Esophagus muscularis mucosa (tissue), 4 donors: ENCODE measurements around the gene JPT1. TPM values are rescaled to one million over a fixed set of nuclear protein-coding genes. Genes with fewer than 3 reads are reported as not detected.

Experiments
- DNase-seq: peaks from one replicate; pipeline ENCODE4 v3.0.0-alpha.2; 2017; ENCODE audit errors: extremely low spot score
- H3K27ac ChIP-seq, 4 donors: fragments of 200-600 bp; sonication (generic); replicated peaks in 1 of 4; 1 replicate in 3 of 4; 2 replicates in 1 of 4; pipeline ENCODE4 v1.5.1; 2016 to 2019; ENCODE audit warnings: mild to moderate bottlenecking in 1 of 4
- H3K27me3 ChIP-seq, 4 donors: fragments of 200-600 bp; sonication (generic); one replicate each; pipeline versions ENCODE4 v1.5.1 to v1.6.0; 2016 to 2019
- H3K36me3 ChIP-seq, 4 donors: fragments of 200-600 bp; sonication (generic); one replicate each; pipeline ENCODE4 v1.5.1; 2016 to 2019
- H3K4me1 ChIP-seq, 4 donors: fragments of 200-600 bp; sonication (generic); one replicate each; pipeline ENCODE4 v1.5.1; 2016 to 2019
- H3K4me3 ChIP-seq, 4 donors: fragments of 200-600 bp; sonication (generic); 1 replicate in 2 of 4; 2 replicates in 2 of 4; pipeline ENCODE4 v1.5.1; 2016 to 2019; ENCODE audit warnings: mild to moderate bottlenecking in 4 of 4, moderate library complexity in 1 of 4
- H3K9me3 ChIP-seq, 4 donors: fragments of 200-600 bp; sonication (generic); 1 replicate in 3 of 4; 2 replicates in 1 of 4; pipeline ENCODE4 v1.5.1; 2016 to 2019
- CTCF ChIP-seq, 3 experiments: fragments of 200-600 bp in 2 of 3; fragments of 450-650 bp in 1 of 3; sonication (generic) in 2 of 3; IDR thresholded peaks; one replicate each; pipeline ENCODE4 v1.5.1; 2017 to 2019; ENCODE audit warnings: antibody characterized with exemption in 3 of 3, mild to moderate bottlenecking in 2 of 3, moderate library complexity in 1 of 3
- EP300 ChIP-seq: sonication (generic); formaldehyde crosslinking; IDR thresholded peaks from one replicate; pipeline ENCODE4 v1.6.1; 2017; ENCODE audit warnings: antibody characterized with exemption
- POLR2A ChIP-seq: fragments of 450-650 bp; IDR thresholded peaks from one replicate; pipeline ENCODE4 v1.6.1; 2017; ENCODE audit warnings: antibody characterized with exemption, moderate library complexity, mild to moderate bottlenecking, low read depth
- POLR2AphosphoS5 ChIP-seq, 2 donors: sonication (generic); formaldehyde crosslinking; IDR thresholded peaks; one replicate each; pipeline ENCODE4 v1.6.1; 2017; ENCODE audit warnings: antibody characterized with exemption in 2 of 2
- WGBS: methylation state at CpG from one replicate; pipeline ENCODE4 v1.1.5; 2018; 5-methylcytosine and 5-hydroxymethylcytosine counted together
- intact Hi-C: fragments of 100-400 bp; cut with DNase I; formaldehyde crosslinking; loops from one replicate; pipeline ENCODE4 v1.15.1; 2023
- total RNA-seq, 4 donors: library from RNA; depleted of rRNA; stranded (reverse); fragments of >200 nt; gene quantifications; one replicate each; pipeline versions ENCODE4 v1.1.0 to v1.2.1, GENCODE V29; 2016

The JPT1 gene
- total RNA-seq, 4 donors from 2014 or later = 5.4 to 24.2 (median 18.4) TPM

- Histone ChIP-seq H3K9me3 (no peaks in the 10 kb centered on the region), H3K36me3 (peaks cover 0 to 32% (median 9%) of the 10 kb centered on the region in 4 donors), H3K27me3 (no peaks in the 10 kb centered on the region), H3K27ac (peak overlapping the region in 1 of 4 donors; percentile 43), H3K4me3 (no peak overlapping the region), H3K4me1 (peaks cover 11 to 35% (median 26%) of the 10 kb centered on the region in 4 donors)
- no peak for TF ChIP-seq CTCF (IDR thresholded peaks at IDR 0.05)
- TF ChIP-seq POLR2AphosphoS5 (IDR thresholded peaks at IDR 0.05) = no peak
- no peak for TF ChIP-seq POLR2A
- TF ChIP-seq EP300 = no peak
- intact Hi-C loops = no loop called here
- WGBS = 76% methylated on average over 9 of the region's 9 CpGs
- no peak for DNase-seq
Measured at GRCh38 chr17:75116737-75117136, 37.6 kb downstream of the JPT1 start.

- intact Hi-C loops = loop anchor here (2.0 kb wide), 2 partner anchors 15 to 89 kb away; partner anchors contain the start of genes NT5C and NUP85
- Histone ChIP-seq H3K36me3 (peaks cover 0 to 22% (median 9%) of the 10 kb centered on the region in 4 donors), H3K27me3 (no peaks in the 10 kb centered on the region), H3K4me3 (no peak overlapping the region), H3K27ac (peak overlapping the region in 1 of 4 donors; percentile 78), H3K4me1 (peaks cover 21 to 46% (median 37%) of the 10 kb centered on the region in 4 donors), H3K9me3 (no peaks in the 10 kb centered on the region)
- TF ChIP-seq POLR2A (no peak), EP300 (no peak), CTCF (IDR thresholded peaks at IDR 0.05) (no peak), POLR2AphosphoS5 (IDR thresholded peaks at IDR 0.05) (no peak)
- no peak for DNase-seq
Measured at GRCh38 chr17:75115555-75115954, 38.8 kb downstream of the JPT1 start.

GRCh38 chr17:75114552-75115314 is 39.6 kb downstream of the JPT1 start:
- Histone ChIP-seq H3K9me3 (no peaks in the 10 kb centered on the region), H3K27ac (peak overlapping the region; percentile 77 to 86 (median 82)), H3K4me1 (peaks cover 24 to 52% (median 42%) of the 10 kb centered on the region in 4 donors), H3K27me3 (no peaks in the 10 kb centered on the region), H3K36me3 (peaks cover 0 to 16% (median 6%) of the 10 kb centered on the region in 4 donors), H3K4me3 (peak overlapping the region; percentile 53 to 64 (median 58))
- 51% methylated on average over 19 of the region's 19 CpGs for WGBS
- no peak for DNase-seq
- TF ChIP-seq CTCF (IDR thresholded peaks at IDR 0.05) (no peak), POLR2A (no peak), EP300 (no peak), POLR2AphosphoS5 (IDR thresholded peaks at IDR 0.05) (no peak)
- intact Hi-C loops = loop anchor here (2.0 kb wide), 2 partner anchors 16 to 90 kb away; partner anchors contain the start of genes NT5C and NUP85

GRCh38 chr17:75113798-75114551 is 40.3 kb downstream of the JPT1 start:
- DNase-seq = peak; percentile 98
- H3K9me3 ChIP-seq = no peaks in the 10 kb centered on the region
- WGBS = 12% methylated on average over 5 of the region's 22 CpGs
- intact Hi-C loops = loop anchor here (2.0 kb wide), 2 partner anchors 17 to 91 kb away; partner anchors contain the start of genes NT5C and NUP85
- TF ChIP-seq POLR2AphosphoS5 (IDR thresholded peaks at IDR 0.05) (peak; percentile 11 to 66), POLR2A (no peak), CTCF (IDR thresholded peaks at IDR 0.05) (peak in 2 of 3 experiments; percentile 97), EP300 (no peak)
- H3K4me1 ChIP-seq = peaks cover 30 to 59% (median 48%) of the 10 kb centered on the region in 4 donors
- no peaks in the 10 kb centered on the region for H3K27me3 ChIP-seq
- peak overlapping the region; percentile 77 to 86 (median 82) for H3K27ac ChIP-seq
- H3K4me3 ChIP-seq = peak overlapping the region; percentile 53 to 64 (median 58)
- H3K36me3 ChIP-seq = peaks cover 0 to 13% (median 5%) of the 10 kb centered on the region in 4 donors
